Peyer's patch (tissue), 4 donors: ENCODE results near the gene ADCY3. TPM values are rescaled to one million over a fixed set of nuclear protein-coding genes. Genes with fewer than 3 reads are reported as not detected.

Experiments
- DNase-seq, 3 donors: peaks; one replicate each; pipeline ENCODE4 v3.0.0-alpha.2; 2017 to 2019
- H3K27ac ChIP-seq, 4 donors: fragments of 200-600 bp; sonication (generic); one replicate each; pipeline ENCODE4 v1.5.1; 2016 to 2019
- H3K27me3 ChIP-seq, 2 donors: fragments of 200-600 bp; sonication (generic); one replicate each; pipeline ENCODE4 v1.5.1; 2019
- H3K36me3 ChIP-seq, 3 donors: fragments of 200-600 bp; sonication (generic); one replicate each; pipeline ENCODE4 v1.5.1; 2016 to 2019
- H3K4me1 ChIP-seq, 4 donors: fragments of 200-600 bp; sonication (generic); one replicate each; pipeline ENCODE4 v1.5.1; 2016 to 2019
- H3K4me3 ChIP-seq, 4 donors: fragments of 200-600 bp; sonication (generic); 1 replicate in 3 of 4; 2 replicates in 1 of 4; pipeline ENCODE4 v1.5.1; 2016 to 2019; ENCODE audit warnings: mild to moderate bottlenecking in 1 of 4
- H3K9me3 ChIP-seq, 4 donors: fragments of 200-600 bp; sonication (generic); one replicate each; pipeline ENCODE4 v1.5.1; 2016 to 2019; ENCODE audit warnings: mild to moderate bottlenecking in 1 of 4
- POLR2A ChIP-seq, 2 donors: fragments of 450-650 bp; IDR thresholded peaks; one replicate each; pipeline ENCODE4 v1.5.1; 2017; ENCODE audit warnings: antibody characterized with exemption in 2 of 2, mild to moderate bottlenecking in 2 of 2, moderate library complexity in 2 of 2
- total RNA-seq, 4 donors: library from RNA; depleted of rRNA; stranded (reverse); fragments of >200 nt; gene quantifications; one replicate each; pipeline ENCODE4 v1.1.0, GENCODE V29; 2016
- TF ChIP-seq, protein P1 (sequence below), 6 experiments: fragments of 450-650 bp in 4 of 6; fragments of 200-600 bp in 2 of 6; sonication (generic) in 1 of 6; IDR thresholded peaks; one replicate each; pipeline ENCODE4 v1.5.1; 2017 to 2019; ENCODE audit warnings: antibody characterized with exemption in 6 of 6, mild to moderate bottlenecking in 3 of 6, moderate library complexity in 1 of 6

Gene ADCY3
- total RNA-seq, 4 donors from 2014 or later, result 23.6 to 195 (median 56.4) TPM

DNA sequence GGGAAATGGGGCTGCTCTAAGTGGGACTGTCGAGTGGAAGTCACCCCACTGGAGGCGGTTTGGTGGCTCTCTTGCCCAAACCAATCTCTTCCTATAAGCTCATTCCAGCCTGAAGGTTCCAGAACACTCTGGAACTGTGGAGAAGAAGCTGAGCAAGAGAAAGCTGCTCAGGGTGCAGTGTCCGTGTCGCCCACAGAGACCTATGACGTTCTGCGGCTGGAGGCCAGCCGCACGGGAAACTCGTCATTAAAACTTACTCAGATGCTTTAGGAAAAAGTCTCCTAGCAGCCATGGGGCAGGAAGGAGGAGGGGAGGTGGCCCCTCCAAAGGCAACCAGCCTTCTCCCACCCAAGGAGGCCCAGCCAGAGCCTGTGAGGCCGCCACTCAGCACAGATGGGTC, 41.7 kb downstream of the ADCY3 start:
- H3K27ac ChIP-seq, result peak overlapping the region in 2 of 4 donors; percentile 46 to 65

DNA sequence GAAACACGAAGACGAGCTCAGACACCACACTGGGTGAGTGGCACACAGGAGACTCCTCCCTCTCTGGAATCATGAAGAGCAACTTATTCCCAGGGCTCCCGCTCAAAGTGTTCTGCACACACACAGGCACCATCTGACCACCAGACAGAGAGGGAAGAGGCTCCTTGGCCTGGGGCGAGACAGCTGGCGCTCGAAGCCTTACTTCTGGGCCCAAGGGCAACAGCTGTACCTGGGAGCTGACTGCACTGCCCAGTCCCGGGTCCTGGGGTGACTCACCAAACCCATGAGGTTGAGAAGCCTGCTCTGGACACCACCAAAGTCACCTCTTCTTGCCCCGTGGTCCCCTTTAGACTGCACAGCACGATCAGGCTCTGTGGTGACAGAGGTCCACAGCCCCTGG, 42.4 kb downstream of the ADCY3 start:
- no peaks in the 10 kb centered on the region for H3K27me3 ChIP-seq
- H3K4me3 ChIP-seq, result no peak overlapping the region
- no peak for TF ChIP-seq POLR2A (IDR thresholded peaks at IDR 0.05)
- TF ChIP-seq, protein P1, sequence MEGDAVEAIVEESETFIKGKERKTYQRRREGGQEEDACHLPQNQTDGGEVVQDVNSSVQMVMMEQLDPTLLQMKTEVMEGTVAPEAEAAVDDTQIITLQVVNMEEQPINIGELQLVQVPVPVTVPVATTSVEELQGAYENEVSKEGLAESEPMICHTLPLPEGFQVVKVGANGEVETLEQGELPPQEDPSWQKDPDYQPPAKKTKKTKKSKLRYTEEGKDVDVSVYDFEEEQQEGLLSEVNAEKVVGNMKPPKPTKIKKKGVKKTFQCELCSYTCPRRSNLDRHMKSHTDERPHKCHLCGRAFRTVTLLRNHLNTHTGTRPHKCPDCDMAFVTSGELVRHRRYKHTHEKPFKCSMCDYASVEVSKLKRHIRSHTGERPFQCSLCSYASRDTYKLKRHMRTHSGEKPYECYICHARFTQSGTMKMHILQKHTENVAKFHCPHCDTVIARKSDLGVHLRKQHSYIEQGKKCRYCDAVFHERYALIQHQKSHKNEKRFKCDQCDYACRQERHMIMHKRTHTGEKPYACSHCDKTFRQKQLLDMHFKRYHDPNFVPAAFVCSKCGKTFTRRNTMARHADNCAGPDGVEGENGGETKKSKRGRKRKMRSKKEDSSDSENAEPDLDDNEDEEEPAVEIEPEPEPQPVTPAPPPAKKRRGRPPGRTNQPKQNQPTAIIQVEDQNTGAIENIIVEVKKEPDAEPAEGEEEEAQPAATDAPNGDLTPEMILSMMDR (IDR thresholded peaks at IDR 0.05), result no peak
- no peaks in the 10 kb centered on the region for H3K4me1 ChIP-seq
- peak in 1 of 3 donors; percentile 18 for DNase-seq
- H3K27ac ChIP-seq, result peak overlapping the region in 2 of 4 donors; percentile 49 to 65
- H3K36me3 ChIP-seq, result no peaks in the 10 kb centered on the region
- no peaks in the 10 kb centered on the region for H3K9me3 ChIP-seq

More for the DNA sequence above, 41.7 kb downstream of the ADCY3 start:
- Histone ChIP-seq H3K36me3 (no peaks in the 10 kb centered on the region), H3K4me3 (no peak overlapping the region), H3K27me3 (no peaks in the 10 kb centered on the region), H3K4me1 (no peaks in the 10 kb centered on the region), H3K9me3 (no peaks in the 10 kb centered on the region)
- DNase-seq, result peak in 1 of 3 donors; percentile 27
- TF ChIP-seq POLR2A (IDR thresholded peaks at IDR 0.05), result no peak
- TF ChIP-seq, protein P1 (IDR thresholded peaks at IDR 0.05), result no peak

DNA sequence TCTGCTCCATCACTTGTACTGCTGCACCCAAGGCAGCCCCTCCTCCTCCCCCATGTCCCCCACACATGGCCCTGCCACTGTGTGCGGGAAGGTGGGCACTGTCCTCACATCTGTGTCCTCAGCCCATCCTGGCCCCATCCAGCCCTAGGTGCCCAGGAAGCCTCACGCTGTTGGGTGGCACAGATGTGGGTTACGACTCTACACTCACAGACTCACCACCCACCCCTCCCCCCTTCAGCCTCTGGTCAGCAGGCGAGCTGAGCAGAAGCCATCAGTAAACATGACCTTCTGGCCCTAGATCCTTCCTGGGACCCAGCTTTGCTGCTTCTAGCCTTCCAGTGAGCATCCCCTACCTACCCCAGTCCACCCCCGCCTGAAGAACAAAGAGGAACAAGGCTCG, 43.0 kb downstream of the ADCY3 start:
- Histone ChIP-seq H3K27me3 (no peaks in the 10 kb centered on the region), H3K4me1 (no peaks in the 10 kb centered on the region), H3K4me3 (no peak overlapping the region), H3K9me3 (no peaks in the 10 kb centered on the region), H3K27ac (peak overlapping the region in 1 of 4 donors; percentile 49), H3K36me3 (no peaks in the 10 kb centered on the region)
- TF ChIP-seq, protein P1 (IDR thresholded peaks at IDR 0.05), result no peak
- TF ChIP-seq POLR2A (IDR thresholded peaks at IDR 0.05), result no peak
- peak in 1 of 3 donors; percentile 36 for DNase-seq

DNA sequence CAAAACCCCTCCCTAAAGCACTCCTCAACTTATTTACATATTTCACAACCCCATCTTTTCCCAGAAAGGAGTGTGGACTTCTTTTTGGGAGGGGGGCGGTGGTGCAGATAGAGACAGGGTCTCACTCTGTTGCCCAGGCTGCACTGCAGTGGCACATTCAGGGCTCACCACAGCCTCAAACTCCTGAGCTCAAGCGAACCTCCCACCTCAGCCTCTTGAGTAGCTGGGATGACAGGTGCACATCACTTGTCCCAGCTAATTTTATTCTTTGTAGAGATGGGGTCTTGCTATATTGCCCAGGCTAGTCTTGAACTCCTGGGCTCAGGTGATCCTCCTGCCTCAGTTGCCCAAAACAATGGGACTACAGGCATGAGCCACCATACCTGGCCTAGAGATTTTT, 44.1 kb downstream of the ADCY3 start:
- H3K9me3 ChIP-seq, result no peaks in the 10 kb centered on the region
- no peaks in the 10 kb centered on the region for H3K4me1 ChIP-seq
- peak in 1 of 3 donors; percentile 1 for DNase-seq
- H3K4me3 ChIP-seq, result no peak overlapping the region
- no peak overlapping the region for H3K27ac ChIP-seq
- no peaks in the 10 kb centered on the region for H3K36me3 ChIP-seq
- TF ChIP-seq, protein P1 (IDR thresholded peaks at IDR 0.05), result no peak
- TF ChIP-seq POLR2A (IDR thresholded peaks at IDR 0.05), result no peak
- H3K27me3 ChIP-seq, result no peaks in the 10 kb centered on the region

DNA sequence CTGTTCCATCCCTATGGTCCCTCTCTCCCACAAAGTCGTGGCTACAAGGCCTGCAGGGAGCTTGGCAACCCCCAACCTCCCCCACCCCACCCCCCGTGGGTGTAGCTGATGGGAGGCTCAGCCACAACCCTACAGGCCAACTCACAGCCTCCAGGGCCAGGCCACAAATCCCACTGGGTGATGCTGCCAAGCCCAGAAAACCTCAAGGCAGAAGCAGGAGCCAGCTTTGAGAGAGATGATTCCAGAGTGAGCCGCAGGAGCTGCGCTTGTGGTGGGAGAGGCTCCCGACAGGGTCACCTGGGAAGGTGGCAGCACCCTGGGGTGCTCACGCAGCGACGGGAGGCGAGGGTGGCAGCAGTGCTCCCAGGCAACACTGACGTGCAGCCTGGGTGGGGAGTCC, 44.8 kb downstream of the ADCY3 start:
- Histone ChIP-seq H3K27ac (peak overlapping the region in 1 of 4 donors; percentile 59), H3K27me3 (no peaks in the 10 kb centered on the region), H3K9me3 (no peaks in the 10 kb centered on the region), H3K4me1 (no peaks in the 10 kb centered on the region), H3K4me3 (no peak overlapping the region), H3K36me3 (no peaks in the 10 kb centered on the region)
- TF ChIP-seq POLR2A (IDR thresholded peaks at IDR 0.05), result no peak
- TF ChIP-seq, protein P1 (IDR thresholded peaks at IDR 0.05), result no peak
- DNase-seq, result peak in 1 of 3 donors; percentile 27

DNA sequence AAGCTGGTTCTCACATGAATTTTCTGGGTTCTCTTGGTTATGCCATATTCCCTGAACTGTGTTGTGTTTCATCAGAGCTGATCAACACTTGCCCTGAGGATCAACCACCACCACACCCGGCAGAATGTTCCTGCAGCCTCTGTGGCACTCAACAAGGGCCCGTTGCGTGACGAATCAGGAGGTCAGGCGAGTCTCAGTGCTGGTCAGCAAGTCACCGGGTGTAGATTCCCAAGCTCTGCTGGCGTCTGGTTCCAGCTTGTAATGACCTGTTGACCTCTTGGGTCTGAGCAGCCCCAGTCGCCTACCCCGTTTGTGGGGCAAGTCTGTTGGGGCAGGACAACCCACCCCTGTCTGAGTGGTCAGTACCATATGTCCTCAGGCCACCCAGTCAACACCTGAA, 46.0 kb downstream of the ADCY3 start:
- Histone ChIP-seq H3K4me1 (no peaks in the 10 kb centered on the region), H3K9me3 (no peaks in the 10 kb centered on the region), H3K36me3 (no peaks in the 10 kb centered on the region), H3K27ac (peak overlapping the region in 2 of 4 donors; percentile 28 to 59), H3K4me3 (no peak overlapping the region), H3K27me3 (no peaks in the 10 kb centered on the region)
- no peak for DNase-seq
- TF ChIP-seq, protein P1 (IDR thresholded peaks at IDR 0.05), result no peak
- no peak for TF ChIP-seq POLR2A (IDR thresholded peaks at IDR 0.05)
